Measurements from ENCODE around the gene CSRNP3.

DNA sequence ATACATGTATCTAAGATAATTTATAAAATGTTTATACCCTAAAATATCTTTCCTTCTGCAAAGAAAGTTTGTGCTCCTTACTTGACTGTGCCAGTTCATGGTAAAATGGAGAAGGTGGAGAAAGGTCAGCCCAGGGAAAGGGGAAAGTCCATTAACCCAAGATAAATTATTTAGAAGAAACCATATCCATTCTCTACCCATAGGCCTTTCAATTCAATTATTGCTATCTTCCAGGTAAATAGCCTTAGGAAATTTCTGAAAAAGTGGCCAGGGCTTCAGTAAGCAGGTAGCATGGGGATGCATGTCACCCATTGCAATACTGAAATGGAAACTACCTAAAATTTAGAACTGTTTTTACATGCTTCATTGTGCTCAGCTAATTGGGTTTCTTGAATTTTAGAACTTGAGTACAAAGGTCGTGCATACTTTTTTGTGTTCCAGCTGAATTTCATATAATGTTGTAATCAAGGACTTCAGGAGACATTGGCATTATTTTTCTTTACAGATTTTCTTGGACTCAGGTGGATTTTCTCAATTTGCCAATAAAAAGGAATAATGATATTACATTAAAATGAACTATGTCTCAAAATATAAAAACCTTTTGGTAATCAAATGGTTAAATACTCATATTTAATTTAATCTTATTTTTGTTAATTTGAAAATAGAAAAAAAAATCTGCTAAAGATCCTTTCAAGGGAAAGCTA lies 124.9 kb downstream of the CSRNP3 start:
- TF ChIP-seq, protein P1, sequence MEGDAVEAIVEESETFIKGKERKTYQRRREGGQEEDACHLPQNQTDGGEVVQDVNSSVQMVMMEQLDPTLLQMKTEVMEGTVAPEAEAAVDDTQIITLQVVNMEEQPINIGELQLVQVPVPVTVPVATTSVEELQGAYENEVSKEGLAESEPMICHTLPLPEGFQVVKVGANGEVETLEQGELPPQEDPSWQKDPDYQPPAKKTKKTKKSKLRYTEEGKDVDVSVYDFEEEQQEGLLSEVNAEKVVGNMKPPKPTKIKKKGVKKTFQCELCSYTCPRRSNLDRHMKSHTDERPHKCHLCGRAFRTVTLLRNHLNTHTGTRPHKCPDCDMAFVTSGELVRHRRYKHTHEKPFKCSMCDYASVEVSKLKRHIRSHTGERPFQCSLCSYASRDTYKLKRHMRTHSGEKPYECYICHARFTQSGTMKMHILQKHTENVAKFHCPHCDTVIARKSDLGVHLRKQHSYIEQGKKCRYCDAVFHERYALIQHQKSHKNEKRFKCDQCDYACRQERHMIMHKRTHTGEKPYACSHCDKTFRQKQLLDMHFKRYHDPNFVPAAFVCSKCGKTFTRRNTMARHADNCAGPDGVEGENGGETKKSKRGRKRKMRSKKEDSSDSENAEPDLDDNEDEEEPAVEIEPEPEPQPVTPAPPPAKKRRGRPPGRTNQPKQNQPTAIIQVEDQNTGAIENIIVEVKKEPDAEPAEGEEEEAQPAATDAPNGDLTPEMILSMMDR (optimal IDR thresholded peaks at IDR 0.05 in 1 of 3, IDR thresholded peaks at IDR 0.05 in 1 of 3, conservative IDR thresholded peaks at IDR 0.05 in 1 of 3; ENCODE audit: extremely low read depth in 1 of 3, insufficient read depth in 2 of 3, low read length in 3 of 3) = no peak
- TF ChIP-seq EZH2 (IDR thresholded peaks at IDR 0.05; ENCODE audit: low read length) = no peak
